Upper lobe of left lung (tissue), 6 donors: ENCODE data around the gene REV3L. TPM values are rescaled to one million over a fixed set of nuclear protein-coding genes. Genes with fewer than 3 reads are reported as not detected.
A peak's percentile ranks its signal among the peaks of the same experiment; 100 is the strongest.

Source experiments
- ATAC-seq, 2 donors: fragments of 200-7000 bp; cut with Tn5 transposase; one replicate each; pipeline ENCODE4 v1.9.1; 2022; ENCODE audit warnings: mild to moderate bottlenecking in 2 of 2, moderate library complexity in 2 of 2; ENCODE audit not compliant: low FRiP score in 2 of 2
- DNase-seq, 2 donors: peaks; one replicate each; pipeline ENCODE4 v3.0.0-alpha.2; 2019 to 2020
- H3K27ac ChIP-seq, 4 donors: fragments of 200-600 bp; sonication (generic); one replicate each; pipeline ENCODE4 v1.5.1; 2016 to 2019
- H3K27me3 ChIP-seq, 4 donors: fragments of 200-600 bp; sonication (generic); one replicate each; pipeline ENCODE4 v1.5.1; 2017 to 2019
- H3K36me3 ChIP-seq, 4 donors: fragments of 200-600 bp; sonication (generic); one replicate each; pipeline ENCODE4 v1.5.1; 2016 to 2019
- H3K4me1 ChIP-seq, 4 donors: fragments of 200-600 bp; sonication (generic); one replicate each; pipeline ENCODE4 v1.5.1; 2018 to 2019
- H3K4me3 ChIP-seq, 4 donors: fragments of 200-600 bp; sonication (generic); one replicate each; pipeline ENCODE4 v1.5.1; 2017 to 2019; ENCODE audit warnings: mild to moderate bottlenecking in 2 of 4, moderate library complexity in 1 of 4
- H3K9me3 ChIP-seq, 4 donors: fragments of 200-600 bp; sonication (generic); one replicate each; pipeline ENCODE4 v1.5.1; 2018 to 2019
- EP300 ChIP-seq, 4 donors: sonication (generic); formaldehyde crosslinking; IDR thresholded peaks; one replicate each; pipeline ENCODE4 v1.5.1; 2017; ENCODE audit warnings: antibody characterized with exemption in 4 of 4, control low read depth in 2 of 4
- POLR2A ChIP-seq, 4 donors: fragments of 450-650 bp; IDR thresholded peaks; one replicate each; pipeline ENCODE4 v1.5.1; 2016 to 2017; ENCODE audit warnings: antibody characterized with exemption in 4 of 4, mild to moderate bottlenecking in 2 of 4
- POLR2AphosphoS5 ChIP-seq, 2 donors: sonication (generic); formaldehyde crosslinking; IDR thresholded peaks; one replicate each; pipeline ENCODE4 v1.5.1; 2017; ENCODE audit warnings: antibody characterized with exemption in 2 of 2
- whole genome bisulfite sequencing, 2 donors: methylation state at CpG; one replicate each; pipeline ENCODE4 v1.1.5; 2017 to 2018; 5-methylcytosine and 5-hydroxymethylcytosine counted together
- total RNA-seq, 6 donors: library from RNA; depleted of rRNA in 4 of 6; stranded (reverse); fragments of >200 nt in 4 of 6; gene quantifications; one replicate each; pipeline versions ENCODE4 v1.1.0 to v1.2.1, GENCODE V29; 2016 to 2021
- TF ChIP-seq, protein P1 (sequence below), 6 experiments: fragments of 450-650 bp in 4 of 6; fragments of 200-600 bp in 2 of 6; sonication (generic) in 2 of 6; IDR thresholded peaks; one replicate each; pipeline ENCODE4 v1.5.1; 2016 to 2019; ENCODE audit warnings: antibody characterized with exemption in 6 of 6
- donor health status: DM: no; HTN: no; CAD: no; lungs with moderate emphysema.
- donor health status: DM: no; HTN: yes; CAD: no; lungs with severe emphysema.

The REV3L gene
- total RNA-seq, 6 donors from 2014 or later = 29.7 to 106 (median 38.0) TPM

DNA sequence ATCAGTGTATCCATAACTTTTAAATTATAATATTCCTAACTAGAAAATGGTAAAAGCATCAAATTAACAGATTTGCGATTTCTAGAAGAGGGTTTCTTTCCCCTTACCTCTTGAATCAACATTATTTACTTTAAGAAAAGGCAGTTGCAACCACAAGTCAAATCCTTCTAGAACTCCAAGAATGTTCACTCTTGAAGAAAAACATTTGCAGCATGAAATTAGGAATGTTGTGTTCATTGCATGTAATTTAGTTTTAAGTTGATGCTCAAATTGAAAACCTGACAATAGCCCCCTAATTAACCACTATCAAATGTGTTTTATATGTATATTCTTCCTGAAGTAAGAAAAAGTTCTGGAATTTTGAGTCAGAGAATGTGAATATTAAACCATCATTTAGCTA, 2.3 kb upstream of the REV3L start:
- Histone ChIP-seq H3K27me3 (no peaks in the 10 kb centered on the region), H3K27ac (peak overlapping the region; percentile 99 to 100 (median 99)), H3K4me3 (no peak overlapping the region), H3K9me3 (no peaks in the 10 kb centered on the region), H3K36me3 (no peaks in the 10 kb centered on the region), H3K4me1 (peaks cover 18 to 30% (median 27%) of the 10 kb centered on the region in 4 donors)
- TF ChIP-seq EP300 (IDR thresholded peaks at IDR 0.05) (no peak), POLR2AphosphoS5 (IDR thresholded peaks at IDR 0.05) (no peak), POLR2A (IDR thresholded peaks at IDR 0.05) (no peak)
- TF ChIP-seq, protein P1, sequence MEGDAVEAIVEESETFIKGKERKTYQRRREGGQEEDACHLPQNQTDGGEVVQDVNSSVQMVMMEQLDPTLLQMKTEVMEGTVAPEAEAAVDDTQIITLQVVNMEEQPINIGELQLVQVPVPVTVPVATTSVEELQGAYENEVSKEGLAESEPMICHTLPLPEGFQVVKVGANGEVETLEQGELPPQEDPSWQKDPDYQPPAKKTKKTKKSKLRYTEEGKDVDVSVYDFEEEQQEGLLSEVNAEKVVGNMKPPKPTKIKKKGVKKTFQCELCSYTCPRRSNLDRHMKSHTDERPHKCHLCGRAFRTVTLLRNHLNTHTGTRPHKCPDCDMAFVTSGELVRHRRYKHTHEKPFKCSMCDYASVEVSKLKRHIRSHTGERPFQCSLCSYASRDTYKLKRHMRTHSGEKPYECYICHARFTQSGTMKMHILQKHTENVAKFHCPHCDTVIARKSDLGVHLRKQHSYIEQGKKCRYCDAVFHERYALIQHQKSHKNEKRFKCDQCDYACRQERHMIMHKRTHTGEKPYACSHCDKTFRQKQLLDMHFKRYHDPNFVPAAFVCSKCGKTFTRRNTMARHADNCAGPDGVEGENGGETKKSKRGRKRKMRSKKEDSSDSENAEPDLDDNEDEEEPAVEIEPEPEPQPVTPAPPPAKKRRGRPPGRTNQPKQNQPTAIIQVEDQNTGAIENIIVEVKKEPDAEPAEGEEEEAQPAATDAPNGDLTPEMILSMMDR (IDR thresholded peaks at IDR 0.05) = no peak
- 53 to 80% methylated on average over 1 of the region's 1 CpG for WGBS, 2 donors
- DNase-seq (no peak), ATAC-seq (no peak)

DNA sequence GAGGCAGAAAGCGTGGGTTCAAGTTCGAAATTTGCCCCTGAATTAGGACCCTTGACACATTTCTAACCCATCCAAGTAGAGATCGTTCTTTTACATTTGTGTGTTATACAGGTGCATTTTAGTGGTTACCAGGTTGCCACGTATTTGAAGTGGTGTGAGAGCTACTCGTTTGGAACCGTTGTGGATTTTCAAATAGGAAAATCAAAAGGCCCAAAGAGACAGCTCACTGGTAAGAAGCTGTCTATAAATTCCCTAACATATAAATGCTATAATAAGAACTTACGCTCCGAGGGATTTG, 1.6 kb upstream of the REV3L start:
- WGBS, 2 donors = 24 to 25% methylated on average over 8 of the region's 8 CpGs
- Histone ChIP-seq H3K4me1 (peaks cover 20 to 35% (median 30%) of the 10 kb centered on the region in 4 donors), H3K36me3 (no peaks in the 10 kb centered on the region), H3K27me3 (no peaks in the 10 kb centered on the region), H3K9me3 (no peaks in the 10 kb centered on the region), H3K4me3 (peak overlapping the region; percentile 68 to 98 (median 78)), H3K27ac (peak overlapping the region; percentile 99 to 100 (median 99))
- TF ChIP-seq POLR2AphosphoS5 (IDR thresholded peaks at IDR 0.05) = no peak
- TF ChIP-seq, protein P1 (IDR thresholded peaks at IDR 0.05) = no peak
- no peak for TF ChIP-seq POLR2A (IDR thresholded peaks at IDR 0.05)
- TF ChIP-seq EP300 (IDR thresholded peaks at IDR 0.05) = no peak
- ATAC-seq (no peak), DNase-seq (no peak)

DNA sequence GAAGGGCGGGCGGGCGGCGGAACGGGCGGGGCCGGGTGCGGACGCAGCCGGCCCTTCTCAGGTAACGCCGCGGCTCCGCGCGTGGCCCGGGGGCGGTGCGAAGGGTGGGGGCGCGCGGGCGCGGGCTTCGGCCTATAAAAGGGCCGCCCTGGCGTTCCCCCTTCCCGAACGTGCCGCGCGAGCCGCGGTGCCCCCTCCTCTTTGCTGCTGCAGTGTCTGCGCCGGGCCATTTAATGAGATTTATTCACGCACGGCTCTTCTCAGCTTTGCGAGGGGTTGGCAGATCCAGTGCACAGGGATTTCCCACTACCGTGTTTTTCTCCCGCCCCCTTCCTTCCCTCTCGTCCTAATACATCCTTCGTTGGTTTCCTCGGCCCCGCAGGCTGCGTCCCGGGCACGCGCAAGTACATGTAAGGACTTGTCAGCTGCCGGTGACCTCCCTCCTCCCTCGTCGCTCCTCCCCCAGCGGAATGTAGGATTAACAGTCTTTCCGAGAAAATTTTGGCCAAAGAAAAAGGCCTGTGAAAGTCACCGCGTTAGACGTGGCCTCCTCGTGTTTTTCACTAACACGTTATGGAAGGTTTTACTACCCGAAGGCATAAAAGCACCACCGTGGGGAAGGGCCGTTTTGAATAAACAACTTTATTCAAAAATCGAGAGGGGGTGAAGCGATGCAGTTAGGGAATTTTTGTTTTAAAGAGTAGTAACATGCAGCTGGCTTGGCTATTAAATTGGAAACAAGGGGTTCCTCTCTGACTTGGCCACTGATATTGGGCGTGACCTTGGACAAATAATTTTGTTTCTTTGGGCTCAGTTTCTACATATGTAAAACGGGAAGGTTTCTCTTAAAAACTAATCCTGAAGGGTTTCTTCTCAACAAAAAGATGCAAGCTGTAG, 966 bp upstream of the REV3L start:
- TF ChIP-seq POLR2AphosphoS5 (IDR thresholded peaks at IDR 0.05) (peak; percentile 53 to 73), EP300 (IDR thresholded peaks at IDR 0.05) (peak in 1 of 4 donors; percentile 8), POLR2A (IDR thresholded peaks at IDR 0.05) (peak in 3 of 4 donors; percentile 86 to 94 (median 87))
- TF ChIP-seq, protein P1 (IDR thresholded peaks at IDR 0.05) = no peak
- H3K27ac ChIP-seq = peak overlapping the region; percentile 99 to 100 (median 99)
- peak; percentile 92 to 95 for ATAC-seq
- peaks cover 20 to 37% (median 32%) of the 10 kb centered on the region in 4 donors for H3K4me1 ChIP-seq
- 0 to 1% methylated on average over 29 to 39 of the region's 66 CpGs for WGBS, 2 donors
- H3K36me3 ChIP-seq = no peaks in the 10 kb centered on the region
- H3K4me3 ChIP-seq = peak overlapping the region; percentile 68 to 98 (median 78)
- H3K9me3 ChIP-seq = no peaks in the 10 kb centered on the region
- H3K27me3 ChIP-seq = no peaks in the 10 kb centered on the region
- peak; percentile 97 to 98 for DNase-seq

DNA sequence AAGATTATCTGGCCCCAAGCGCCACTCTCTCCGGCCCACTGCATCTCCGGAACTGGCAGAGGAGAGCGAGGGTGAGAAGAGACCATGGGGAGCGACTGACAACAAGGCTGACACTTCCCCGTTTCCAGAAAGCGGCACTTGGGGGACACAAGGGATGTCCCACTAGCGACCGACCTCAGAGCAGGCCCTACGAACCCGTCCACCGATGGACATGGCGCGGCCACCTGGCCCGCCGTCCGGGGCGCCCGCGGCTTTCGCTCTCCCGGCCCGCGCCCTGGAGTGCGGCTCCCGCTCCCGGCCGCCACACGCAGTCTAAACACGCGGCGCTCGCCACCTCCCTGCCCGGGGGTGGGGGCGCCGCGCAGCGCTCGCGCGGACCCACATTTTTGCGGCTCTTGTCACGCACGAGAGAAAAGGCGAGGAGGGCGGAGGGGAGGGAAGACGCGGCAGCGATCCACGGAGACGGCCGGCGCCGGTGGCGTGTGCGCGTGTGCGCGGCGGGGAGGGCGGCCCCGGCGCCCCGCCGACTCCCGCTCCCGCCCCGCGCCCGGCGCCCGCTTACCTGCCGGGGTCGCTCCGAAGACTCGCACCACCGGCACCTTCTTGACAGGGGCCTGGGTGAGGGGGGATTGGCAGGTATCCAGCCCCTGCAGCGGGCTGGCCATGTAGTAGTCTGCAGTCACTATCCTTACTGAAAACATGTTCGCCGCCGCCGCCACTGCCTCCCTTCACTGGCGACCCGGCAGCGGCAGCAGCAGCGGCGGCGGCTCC, 645 bp downstream of the REV3L start:
- Histone ChIP-seq H3K27ac (peak overlapping the region; percentile 99 to 100 (median 99)), H3K9me3 (no peaks in the 10 kb centered on the region), H3K27me3 (no peaks in the 10 kb centered on the region), H3K36me3 (no peaks in the 10 kb centered on the region), H3K4me3 (peak overlapping the region; percentile 68 to 98 (median 78)), H3K4me1 (peaks cover 34 to 49% (median 42%) of the 10 kb centered on the region in 4 donors)
- DNase-seq (peak; percentile 53 to 92), ATAC-seq (peak in 1 of 2 donors; percentile 53)
- TF ChIP-seq POLR2A (IDR thresholded peaks at IDR 0.05) (peak in 2 of 4 donors; percentile 43 to 64), EP300 (IDR thresholded peaks at IDR 0.05) (no peak), POLR2AphosphoS5 (IDR thresholded peaks at IDR 0.05) (peak in 1 of 2 donors; percentile 37)
- TF ChIP-seq, protein P1 (IDR thresholded peaks at IDR 0.05) = peak in 1 of 6 experiments; percentile 22
- 0 to 1% methylated on average over 9 to 18 of the region's 88 CpGs for WGBS, 2 donors
